Choroid plexus epithelial cell (primary cell): ENCODE measurements around the gene POLN.
"Not testable (repeated sequence)": the region's sequence is repeated elsewhere in the genome, so short reads cannot be mapped to it uniquely, and the experiment has no call there.

Experiments used
- DNase-seq: peaks from one replicate; pipeline ENCODE4 v3.0.0-alpha.2; 2010; ENCODE audit warnings: low read depth
- H3K4me3 ChIP-seq: 2 replicates; pipeline ENCODE4 v1.5.1; 2011; ENCODE audit warnings: low read depth, mild to moderate bottlenecking, control low read depth, low read length, moderate library complexity
- TF ChIP-seq, protein P1 (sequence below): conservative IDR thresholded peaks from 2 replicates; pipeline ENCODE4 v1.5.1; 2011; ENCODE audit warnings: low read depth, mild to moderate bottlenecking, control low read depth, inconsistent platforms, low read length, moderate library complexity

The POLN gene

DNA sequence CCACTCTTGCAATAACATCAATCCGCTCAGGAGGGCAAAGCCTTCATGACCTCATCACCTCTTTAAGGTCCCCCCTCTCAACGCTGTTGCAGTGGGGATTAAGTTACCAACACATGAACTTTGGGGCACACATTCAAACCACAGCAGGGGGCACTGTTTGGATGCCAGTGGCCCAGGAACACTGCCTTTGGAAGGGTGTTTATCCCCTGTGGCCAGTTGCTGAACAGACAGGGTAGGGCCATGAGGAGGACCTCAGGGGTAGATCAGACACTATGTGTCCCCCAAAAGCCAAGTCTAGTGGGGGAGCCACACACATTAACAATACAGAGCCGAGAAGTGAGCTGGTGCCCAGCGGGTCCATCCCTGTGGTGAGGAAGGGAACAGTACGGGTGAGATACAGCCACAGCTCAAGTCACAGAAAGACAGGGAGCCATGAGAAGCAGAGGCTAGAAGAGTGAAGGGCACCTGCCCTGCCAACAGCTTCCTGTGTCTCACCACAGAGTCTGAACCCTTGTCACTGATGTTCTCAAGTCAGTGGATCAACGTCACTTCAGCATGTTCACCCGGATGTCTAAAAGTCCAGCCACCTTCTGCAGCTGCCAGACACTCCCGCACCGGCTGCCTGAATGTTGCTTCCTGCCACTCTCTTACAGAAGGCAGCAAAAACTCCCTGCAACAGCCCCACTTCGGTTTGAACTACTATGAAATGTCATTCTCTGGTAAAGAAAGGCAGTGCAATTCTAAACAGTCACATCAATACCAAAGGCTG is 39.8 kb upstream of the POLN start:
- DNase-seq = no peak
- TF ChIP-seq, protein P1, sequence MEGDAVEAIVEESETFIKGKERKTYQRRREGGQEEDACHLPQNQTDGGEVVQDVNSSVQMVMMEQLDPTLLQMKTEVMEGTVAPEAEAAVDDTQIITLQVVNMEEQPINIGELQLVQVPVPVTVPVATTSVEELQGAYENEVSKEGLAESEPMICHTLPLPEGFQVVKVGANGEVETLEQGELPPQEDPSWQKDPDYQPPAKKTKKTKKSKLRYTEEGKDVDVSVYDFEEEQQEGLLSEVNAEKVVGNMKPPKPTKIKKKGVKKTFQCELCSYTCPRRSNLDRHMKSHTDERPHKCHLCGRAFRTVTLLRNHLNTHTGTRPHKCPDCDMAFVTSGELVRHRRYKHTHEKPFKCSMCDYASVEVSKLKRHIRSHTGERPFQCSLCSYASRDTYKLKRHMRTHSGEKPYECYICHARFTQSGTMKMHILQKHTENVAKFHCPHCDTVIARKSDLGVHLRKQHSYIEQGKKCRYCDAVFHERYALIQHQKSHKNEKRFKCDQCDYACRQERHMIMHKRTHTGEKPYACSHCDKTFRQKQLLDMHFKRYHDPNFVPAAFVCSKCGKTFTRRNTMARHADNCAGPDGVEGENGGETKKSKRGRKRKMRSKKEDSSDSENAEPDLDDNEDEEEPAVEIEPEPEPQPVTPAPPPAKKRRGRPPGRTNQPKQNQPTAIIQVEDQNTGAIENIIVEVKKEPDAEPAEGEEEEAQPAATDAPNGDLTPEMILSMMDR = no peak

DNA sequence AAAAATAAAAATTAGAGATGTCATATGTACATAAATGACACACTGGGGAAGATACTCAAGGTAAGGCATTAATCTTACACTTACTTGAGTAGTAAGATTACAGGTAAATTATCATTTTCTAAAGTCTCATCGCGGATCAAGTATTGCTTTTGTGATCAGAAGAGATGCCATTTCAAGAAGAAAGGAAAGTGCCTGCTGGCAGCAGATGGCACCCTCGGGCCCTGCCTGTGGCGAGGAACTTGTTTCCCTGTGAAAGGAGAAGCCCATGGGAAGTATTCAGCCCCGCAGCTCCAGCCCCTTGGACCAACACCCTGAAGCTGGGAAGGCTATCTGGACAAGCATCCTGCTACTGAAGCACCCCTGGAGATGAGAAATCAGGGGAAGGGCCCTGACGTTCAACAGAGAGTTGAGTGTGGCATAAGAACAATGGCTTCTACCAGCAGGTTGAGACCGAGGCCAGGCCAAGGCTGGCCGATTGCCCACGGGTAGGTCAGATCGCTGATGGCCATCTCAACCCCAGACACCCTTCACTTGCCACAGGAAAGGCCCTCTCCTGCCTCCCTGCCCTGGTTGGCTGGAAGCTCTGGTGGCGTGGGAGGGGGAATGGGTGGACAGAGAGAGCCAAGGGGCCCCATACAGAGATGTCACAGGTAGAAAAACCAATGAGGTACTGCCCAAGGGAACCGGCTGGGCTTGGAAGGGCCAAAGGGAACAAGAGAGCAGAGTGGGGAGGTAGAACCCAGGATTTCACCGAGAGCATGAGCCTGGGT is 38.8 kb upstream of the POLN start:
- H3K4me3 ChIP-seq = no peak overlapping the region
- TF ChIP-seq, protein P1 = peak; percentile 13
- no peak for DNase-seq

More for the DNA sequence above, 39.8 kb upstream of the POLN start:
- H3K4me3 ChIP-seq = no peak overlapping the region

DNA sequence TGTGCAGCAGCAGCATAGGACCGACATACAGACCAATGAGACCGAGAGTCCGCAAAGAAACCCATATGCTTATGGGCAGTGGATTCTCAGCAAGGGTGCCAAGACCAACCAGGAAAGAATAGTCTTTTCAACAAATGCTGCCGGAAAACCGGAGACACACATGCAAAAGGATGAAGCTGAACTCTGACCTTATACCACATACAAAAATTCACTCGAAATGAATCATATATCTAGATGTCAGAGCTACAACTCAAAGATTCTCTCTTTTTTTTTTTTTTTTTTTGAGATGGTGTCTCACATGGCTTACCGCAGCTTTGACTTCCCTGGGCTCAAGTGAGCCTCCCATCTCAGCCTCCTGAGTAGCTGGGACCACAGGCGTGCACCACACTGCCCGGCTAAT is 36.0 kb upstream of the POLN start:
- TF ChIP-seq, protein P1 = no peak
- no peak overlapping the region for H3K4me3 ChIP-seq
- DNase-seq = peak; percentile 65

DNA sequence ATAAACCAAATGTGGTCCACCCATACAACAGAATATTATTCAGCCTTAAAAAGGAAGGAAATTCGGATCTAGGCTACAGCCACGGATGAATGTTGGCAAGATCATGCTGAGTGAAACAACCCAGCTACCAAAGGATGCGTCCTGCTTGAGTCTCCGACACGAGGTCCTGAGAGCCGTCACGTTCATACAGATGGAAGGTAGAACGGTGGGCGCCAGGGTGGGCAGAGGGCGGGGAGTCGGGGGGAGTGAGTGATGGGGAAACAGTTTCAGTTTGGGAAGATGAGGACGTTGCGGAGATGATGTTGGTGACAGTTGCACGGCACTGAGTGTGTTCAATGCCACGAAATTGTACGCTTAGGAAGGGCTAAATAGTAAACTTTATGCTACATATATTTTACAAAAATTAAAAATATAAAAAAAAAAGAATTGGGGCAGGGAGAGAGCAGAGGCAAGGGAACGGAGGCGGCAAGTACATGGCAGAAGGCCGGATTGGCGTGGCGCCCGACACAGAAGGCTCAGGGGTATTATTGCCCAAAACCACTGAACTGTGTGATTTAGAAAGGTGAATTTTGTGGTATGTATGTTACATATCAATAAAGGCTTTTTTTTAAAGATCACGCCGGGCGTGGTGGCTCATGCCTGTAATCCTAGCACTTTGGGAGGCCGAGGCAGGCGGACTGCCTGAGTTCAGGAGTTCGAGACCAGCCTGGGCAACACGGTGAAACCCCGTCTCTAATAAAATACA is 34.8 kb upstream of the POLN start:
- H3K4me3 ChIP-seq = no peak overlapping the region
- TF ChIP-seq, protein P1 = no peak
- no peak for DNase-seq

DNA sequence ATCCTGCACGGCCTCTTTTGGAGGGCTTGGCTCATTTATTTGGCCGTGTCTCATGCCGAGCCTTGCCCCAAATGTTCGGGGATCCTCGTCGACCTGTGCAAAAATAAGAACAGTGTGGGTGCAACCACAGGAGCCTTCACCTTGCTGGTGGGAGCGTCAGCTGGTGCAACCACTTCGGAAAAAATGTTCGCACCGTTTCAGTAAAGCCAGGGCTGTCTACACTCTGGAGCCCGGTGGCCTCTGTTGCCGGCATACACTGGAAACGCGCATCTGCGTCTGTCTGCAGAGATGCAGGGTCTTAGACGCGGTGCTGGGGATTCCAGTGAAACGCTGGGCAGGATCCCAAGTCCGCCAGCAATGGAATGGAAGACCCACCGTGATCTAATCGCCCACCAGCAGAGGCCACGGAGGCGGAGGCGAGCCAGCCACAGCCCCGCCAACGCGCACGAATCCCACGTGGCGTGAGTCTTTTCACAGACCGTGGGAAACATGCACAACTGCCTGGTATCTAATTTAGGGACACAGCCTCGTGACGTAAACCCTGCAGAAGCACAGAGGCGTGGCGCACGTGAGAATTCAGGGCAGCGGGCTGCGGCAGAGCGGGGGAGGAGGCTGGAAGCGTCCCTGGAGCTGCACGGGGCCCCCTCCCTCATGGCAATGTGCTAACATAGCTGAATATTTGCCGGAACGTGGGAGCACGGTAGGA is 33.8 kb upstream of the POLN start:
- TF ChIP-seq, protein P1 = no peak
- H3K4me3 ChIP-seq = no peak overlapping the region
- DNase-seq = no peak

DNA sequence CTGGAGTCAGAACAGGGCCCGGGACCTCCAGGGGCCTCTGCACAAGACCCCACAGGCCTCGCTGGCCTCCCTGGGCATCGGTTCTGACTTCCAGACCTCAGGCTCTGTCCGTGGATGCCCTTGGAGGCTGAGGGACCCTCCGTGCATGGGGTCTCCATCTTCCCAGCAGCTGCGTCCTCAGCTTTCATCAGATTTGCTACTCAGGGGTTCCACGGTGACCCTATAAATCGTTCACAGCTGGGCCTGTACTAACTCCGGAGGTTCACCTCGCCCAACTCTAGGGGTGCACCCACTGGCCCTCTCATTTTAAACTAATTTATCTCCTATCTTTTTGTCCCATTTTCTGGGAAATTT is 33.1 kb upstream of the POLN start:
- H3K4me3 ChIP-seq = not testable (repeated sequence)

More for the DNA sequence above, 33.1 kb upstream of the POLN start:
- not testable (repeated sequence) for DNase-seq
